HG02885 (cell line): ENCODE data around the gene KRTAP2-2.

Source experiments
- ATAC-seq: cut with Tn5 transposase; IDR thresholded peaks from one replicate; pipeline ENCODE4 v1.9.1; 2021; ENCODE audit warnings: mild to moderate bottlenecking; ENCODE audit not compliant: unreplicated experiment, poor library complexity

The KRTAP2-2 gene

DNA sequence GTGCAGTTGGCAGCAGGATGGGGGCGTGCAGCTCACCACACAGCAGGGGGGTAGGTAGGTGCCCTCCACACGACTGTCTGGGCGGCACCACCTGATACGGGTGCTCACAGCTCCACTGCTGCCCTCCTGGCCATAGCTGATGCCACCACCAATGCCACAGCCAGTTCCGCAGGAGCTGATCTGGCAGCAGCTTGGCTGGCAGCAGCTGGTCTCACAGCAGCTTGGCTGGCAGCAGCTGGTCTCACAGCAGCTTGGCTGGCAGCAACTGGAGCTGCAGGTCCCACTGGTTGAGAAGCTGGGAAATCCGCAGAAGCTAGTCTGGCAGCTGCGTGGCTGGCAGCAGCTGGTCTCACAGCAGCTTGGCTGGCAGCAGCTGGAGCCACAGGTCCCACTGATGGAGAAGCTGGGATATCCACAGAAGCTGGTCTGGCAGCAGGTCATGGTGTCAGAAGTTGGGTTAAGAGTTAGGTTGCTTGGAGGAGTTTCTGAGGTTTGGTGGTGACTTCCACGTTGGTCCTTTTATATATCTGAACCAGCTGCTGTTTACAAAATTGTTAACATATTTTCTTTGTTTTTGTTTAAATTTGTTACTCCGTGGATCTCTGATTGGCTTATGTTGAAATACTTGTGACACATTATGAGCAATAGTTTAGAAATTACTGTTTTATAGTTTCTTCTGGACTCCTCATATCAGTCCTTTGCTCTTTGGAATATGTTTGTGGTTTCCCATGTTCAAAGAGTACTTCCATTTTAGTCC lies 28.1 kb downstream of the KRTAP2-2 start, which contains the start of gene KRTAP1-5:
KRTAP1-5 (minus strand) TSS at position 494 of the 757 bp plus-strand sequence; CDS start at position 441, 53 bp downstream.
- ATAC-seq, result no peak

DNA sequence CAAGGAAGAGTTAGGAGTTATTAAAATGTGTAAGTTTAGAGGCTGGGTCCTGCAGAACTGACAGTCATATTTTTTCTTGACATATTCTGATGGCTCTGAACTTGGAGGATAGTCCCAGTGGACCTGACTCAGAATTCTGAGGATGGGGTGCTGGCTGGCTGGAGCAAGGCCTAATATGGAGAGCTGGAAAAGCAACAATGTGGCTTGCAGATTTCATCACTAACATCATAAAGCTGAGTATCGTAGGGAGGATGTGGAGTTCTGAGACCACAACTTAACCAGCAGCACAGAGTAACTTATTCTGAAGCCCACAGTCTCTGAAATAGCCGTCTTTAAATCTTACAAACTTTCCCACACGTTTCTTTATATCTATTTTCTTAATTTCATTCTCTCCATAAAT lies 30.3 kb downstream of the KRTAP2-2 start:
- ATAC-seq, result no peak

GRCh38 chr17:41020336-41020735 lies 34.7 kb downstream of the KRTAP2-2 start:
- no peak for ATAC-seq

DNA sequence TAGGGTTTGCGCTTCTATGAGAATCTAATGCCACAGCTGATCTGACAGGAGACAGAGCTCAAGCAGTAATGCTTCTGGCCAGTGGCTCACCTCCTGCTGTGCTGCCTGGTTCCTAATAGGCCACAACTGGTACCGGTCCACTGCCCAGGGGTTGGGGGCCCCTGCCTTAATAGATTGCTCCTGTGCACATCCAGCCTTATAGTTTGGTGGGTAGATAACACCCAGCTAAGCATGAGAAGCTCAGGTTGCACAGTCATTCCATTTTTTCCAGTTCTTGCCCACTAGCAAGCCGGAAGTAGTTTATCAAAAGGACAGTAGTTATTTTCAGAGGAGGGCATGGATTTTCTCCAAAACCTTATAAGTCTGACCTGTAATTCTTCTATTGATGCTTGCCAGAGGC lies 35.6 kb downstream of the KRTAP2-2 start:
- ATAC-seq, result no peak

DNA sequence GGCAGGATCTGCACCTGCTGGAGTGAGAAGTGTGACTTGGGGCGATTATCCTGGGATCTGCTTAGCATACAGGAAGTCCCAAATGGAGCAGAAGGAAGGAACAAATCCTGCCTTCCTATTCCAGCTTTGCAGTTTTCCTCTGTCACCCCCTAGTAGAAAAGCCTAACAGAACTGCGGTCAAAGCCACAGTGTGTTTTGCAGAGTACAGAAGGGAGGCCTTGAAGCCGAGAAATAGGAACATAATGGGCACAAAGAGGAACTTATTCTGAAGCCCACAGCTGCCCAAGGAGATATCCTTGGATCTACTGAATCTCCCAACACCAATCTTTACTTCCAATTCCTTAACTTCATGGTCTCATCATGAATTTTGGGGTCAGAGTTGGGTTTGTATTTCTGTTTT lies 36.5 kb downstream of the KRTAP2-2 start:
- ATAC-seq, result no peak

DNA sequence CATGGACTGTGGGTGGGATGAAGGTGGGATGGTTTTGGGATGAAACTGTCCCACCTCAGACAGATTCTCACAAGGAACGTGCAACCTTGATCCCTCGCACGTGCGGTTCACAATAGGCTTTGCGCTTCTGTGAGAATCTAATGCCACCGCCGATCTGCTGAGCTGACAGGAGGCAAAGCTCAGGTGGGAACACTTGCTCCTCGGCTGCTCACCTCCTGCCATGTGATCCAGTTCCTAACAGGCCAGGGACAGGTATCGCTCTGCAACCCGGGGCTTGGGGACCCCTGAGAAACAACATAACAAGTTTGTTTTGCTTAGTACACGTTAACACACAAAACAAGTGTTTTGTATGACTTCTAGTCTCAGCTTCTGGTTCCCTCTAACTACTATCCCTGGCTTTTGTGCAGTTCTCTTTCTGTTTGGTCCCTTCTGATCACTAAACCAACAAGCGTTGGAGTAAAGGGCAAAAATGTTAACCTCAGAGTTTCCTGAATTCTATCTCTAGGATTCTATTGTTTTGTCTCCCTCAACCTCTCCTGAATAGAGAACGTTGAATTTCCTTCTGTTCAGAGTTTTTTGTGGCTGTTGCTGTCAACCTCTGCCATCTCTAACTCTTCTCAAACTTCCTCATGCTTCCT lies 38.3 kb downstream of the KRTAP2-2 start:
- ATAC-seq, result no peak

GRCh38 chr17:41015454-41015853 lies 39.6 kb downstream of the KRTAP2-2 start:
- no peak for ATAC-seq

GRCh38 chr17:41013606-41014005 lies 41.4 kb downstream of the KRTAP2-2 start:
- ATAC-seq, result no peak

DNA sequence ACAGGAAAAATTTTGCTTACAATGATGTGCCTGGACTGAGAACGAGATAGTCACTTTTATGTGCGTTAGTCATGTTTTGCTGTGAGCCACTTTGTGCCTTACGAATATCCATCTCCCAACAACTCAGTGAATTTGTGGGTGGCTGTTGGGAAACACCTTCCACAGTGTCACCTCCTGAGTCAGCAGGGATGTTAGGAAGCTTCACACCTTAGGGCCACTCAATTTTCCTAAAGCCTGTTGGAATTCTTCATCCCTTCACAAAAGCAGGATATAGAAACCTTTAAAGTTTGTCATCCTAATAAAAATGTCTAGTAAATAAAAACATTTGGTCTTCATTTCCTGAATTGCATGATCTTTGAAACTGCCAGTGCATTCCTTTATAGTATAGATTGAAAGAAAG lies 41.8 kb downstream of the KRTAP2-2 start:
- ATAC-seq, result no peak

GRCh38 chr17:41012326-41013120 lies 42.5 kb downstream of the KRTAP2-2 start:
- no peak for ATAC-seq

- no peak for ATAC-seq
Observed at GRCh38 chr17:41010441-41010840, 44.6 kb downstream of the KRTAP2-2 start.

- no peak for ATAC-seq
Observed at GRCh38 chr17:41009936-41010335, 45.1 kb downstream of the KRTAP2-2 start.

DNA sequence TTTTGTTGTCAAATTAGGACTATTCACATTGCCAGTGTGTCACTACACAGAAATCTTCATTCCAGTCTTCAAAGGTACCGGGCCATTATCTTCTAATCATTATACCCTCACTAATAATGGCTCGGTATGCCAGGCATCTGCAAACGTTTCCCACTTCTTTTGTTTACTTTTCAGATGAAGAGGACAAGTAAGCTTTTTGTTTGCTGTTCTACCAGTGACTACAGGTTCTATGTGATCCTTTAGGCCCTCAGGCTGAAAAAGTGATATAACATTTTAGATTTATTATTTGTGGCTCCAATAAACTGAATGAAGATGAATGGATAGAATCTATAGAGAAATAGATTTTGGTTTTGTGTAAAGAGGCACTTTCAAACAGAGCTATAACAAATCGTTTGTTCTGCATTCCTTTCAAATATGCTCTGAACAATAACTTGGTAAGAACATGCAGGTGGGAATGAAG lies 45.7 kb downstream of the KRTAP2-2 start:
- no peak for ATAC-seq

DNA sequence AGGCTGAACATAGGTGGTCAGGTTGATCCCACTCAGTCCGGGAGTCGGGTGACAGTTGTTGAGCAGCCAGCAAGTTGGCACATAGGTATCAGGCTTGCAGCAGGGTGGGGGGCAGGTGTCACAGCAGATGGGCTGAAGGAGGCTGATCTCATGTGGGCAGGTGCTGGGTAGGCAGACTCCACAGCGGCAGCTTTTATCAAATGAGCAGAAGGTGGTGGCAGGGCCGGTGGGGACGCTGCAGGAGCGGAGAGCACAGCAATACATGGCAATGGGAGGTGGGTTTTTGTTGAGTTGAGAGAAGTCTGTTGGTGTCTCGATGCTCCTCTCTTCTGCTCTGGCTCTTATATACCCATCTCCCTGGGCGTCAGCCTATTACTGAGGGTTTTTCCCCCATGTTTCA lies 46.2 kb downstream of the KRTAP2-2 start, which contains the start of gene KRTAP3-1:
KRTAP3-1 (minus strand) TSS at position 318 of the 400 bp plus-strand sequence; CDS start at position 264, 54 bp downstream.
- ATAC-seq, result no peak
